A549 treated with AZD9567 at 1 μM for 4 hours (cell line): ENCODE data around the gene KIAA2012. TPM values are rescaled to one million over a fixed set of nuclear protein-coding genes. Genes with fewer than 3 reads are reported as not detected.

ENCODE experiments used
- total RNA-seq: library from RNA; stranded (reverse); fragments of 200-300 nt; extraction: Qiagen RNA extraction; gene quantifications from 5 replicates; pipeline ENCODE4 v1.2.3, GENCODE V29; 2022; ENCODE audit not compliant: insufficient read depth

KIAA2012 gene
- not detected in 5 replicates for total RNA-seq

GRCh38 chr2:202072737-202073401 lies at the start of gene KIAA2012:
Gene KIAA2012 (plus strand): TSS chr2:202073255. CDS start chr2:202073628, 373 bp downstream.

GRCh38 chr2:202033317-202034248 lies 39.5 kb upstream of the KIAA2012 start, which contains the start of gene FZD7:
Gene FZD7 (plus strand): TSS chr2:202033855. CDS start chr2:202034648, 793 bp downstream.

GRCh38 chr2:202238234-202239197 lies 165.5 kb downstream of the KIAA2012 start, which contains the start of gene SUMO1:
Gene SUMO1 (minus strand): TSS chr2:202238597. CDS start chr2:202238451, 146 bp downstream.

Other genes with a start within 250 kb of the KIAA2012 start
- 4.0 to 7.7 TPM (median 7.3 TPM) in 5 replicates for gene FZD7, start 39.4 kb upstream of the KIAA2012 start, total RNA-seq
- 124 to 203 TPM (median 148 TPM) in 5 replicates for gene SUMO1, start 165.3 kb downstream of the KIAA2012 start, total RNA-seq
- 117 to 138 TPM (median 120 TPM) in 5 replicates for gene NOP58, start 192.5 kb downstream of the KIAA2012 start, total RNA-seq